ENCODE results near the gene ZFAND3. TPM values are rescaled to one million over a fixed set of nuclear protein-coding genes. Genes with fewer than 3 reads are reported as not detected.

Gene ZFAND3
- total and polyA plus RNA-seq, 8 donors, result 65.9 to 125 (median 118) TPM

DNA sequence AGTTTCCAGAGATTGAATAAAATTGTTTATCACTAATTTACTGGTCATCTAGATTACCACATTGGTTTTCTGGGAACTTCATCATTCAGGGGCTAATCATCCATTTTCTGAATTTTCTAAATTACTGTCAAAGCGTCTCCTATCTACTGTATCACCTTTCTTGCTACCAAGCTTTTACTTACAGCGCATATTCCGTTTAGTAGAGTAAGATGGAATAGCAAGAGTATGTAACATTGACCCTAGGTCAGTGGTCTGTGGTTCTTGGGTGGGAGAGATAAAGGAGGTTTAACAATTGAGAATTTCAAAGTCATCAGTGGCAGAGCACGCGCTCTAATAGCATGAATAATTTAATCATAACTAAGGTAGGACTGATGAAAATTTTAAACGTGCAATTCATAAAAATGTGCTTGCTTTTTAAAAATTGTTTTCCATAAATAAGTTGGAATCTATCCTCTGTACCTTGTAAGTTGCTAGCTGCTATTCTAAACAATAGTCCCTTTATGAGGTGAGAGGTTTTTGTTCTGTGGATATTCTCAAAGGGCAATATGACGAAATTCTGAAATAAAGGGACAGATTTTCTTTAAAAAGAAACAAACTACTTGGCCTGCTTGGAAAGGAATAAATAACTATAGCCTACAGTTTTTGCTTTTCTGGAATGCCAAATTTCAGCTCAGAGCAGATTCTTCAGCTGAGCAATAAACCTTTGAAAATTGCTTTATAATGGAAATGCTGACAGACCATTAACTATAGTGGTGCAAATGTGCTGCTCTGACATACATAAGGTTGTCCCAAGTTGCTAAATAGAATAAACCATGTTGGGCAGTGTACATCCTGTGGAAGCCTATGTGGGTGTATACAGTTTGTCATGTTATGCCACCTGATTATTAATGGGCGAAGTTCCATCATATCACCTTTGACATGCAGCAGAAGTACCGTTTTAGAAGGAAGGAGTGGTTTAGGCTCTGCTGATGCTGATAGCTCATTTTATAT, 84.1 kb downstream of the ZFAND3 start:
- intact Hi-C loops (cut with DNase I), result no loop called here
- ATAC-seq (peak; percentile 25), DNase-seq (peak in 2 of 4 donors; percentile 15 to 39)
- Histone ChIP-seq H3K27ac (no peak overlapping the region), H3K4me1 (peaks cover 0 to 10% of the 10 kb centered on the region in 2 donors), H3K27me3 (no peaks in the 10 kb centered on the region), H3K36me3 (no peaks in the 10 kb centered on the region), H3K9me3 (no peaks in the 10 kb centered on the region), H3K4me3 (no peak overlapping the region)
- TF ChIP-seq CTCF (IDR thresholded peaks at IDR 0.05), result no peak

DNA sequence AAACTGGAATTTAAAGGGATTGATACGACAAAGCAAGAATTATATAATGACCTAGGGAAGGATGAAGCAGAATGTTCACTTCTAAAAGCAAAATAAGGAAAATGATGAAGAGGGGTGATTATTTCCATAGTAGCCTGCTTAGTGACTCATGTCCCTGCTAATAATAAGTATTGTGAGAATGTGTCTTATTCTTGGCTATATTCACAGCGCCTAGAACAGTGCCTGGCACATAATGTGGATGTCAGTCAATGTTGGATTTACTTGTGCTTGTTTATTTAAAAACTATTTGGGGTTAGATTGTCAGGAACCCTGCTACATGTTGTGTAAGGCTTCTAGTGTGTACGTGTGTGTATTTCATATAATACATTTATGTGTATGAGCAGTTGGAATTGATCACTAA, 85.1 kb downstream of the ZFAND3 start:
- no peak overlapping the region for H3K4me3 ChIP-seq
- ATAC-seq, result no peak
- H3K36me3 ChIP-seq, result no peaks in the 10 kb centered on the region
- peaks cover 0 to 18% of the 10 kb centered on the region in 2 donors for H3K4me1 ChIP-seq
- TF ChIP-seq CTCF (IDR thresholded peaks at IDR 0.05), result no peak
- DNase-seq, result no peak
- H3K27ac ChIP-seq, result no peak overlapping the region
- no peaks in the 10 kb centered on the region for H3K9me3 ChIP-seq
- H3K27me3 ChIP-seq, result no peaks in the 10 kb centered on the region
- intact Hi-C loops (cut with DNase I), result no loop called here

DNA sequence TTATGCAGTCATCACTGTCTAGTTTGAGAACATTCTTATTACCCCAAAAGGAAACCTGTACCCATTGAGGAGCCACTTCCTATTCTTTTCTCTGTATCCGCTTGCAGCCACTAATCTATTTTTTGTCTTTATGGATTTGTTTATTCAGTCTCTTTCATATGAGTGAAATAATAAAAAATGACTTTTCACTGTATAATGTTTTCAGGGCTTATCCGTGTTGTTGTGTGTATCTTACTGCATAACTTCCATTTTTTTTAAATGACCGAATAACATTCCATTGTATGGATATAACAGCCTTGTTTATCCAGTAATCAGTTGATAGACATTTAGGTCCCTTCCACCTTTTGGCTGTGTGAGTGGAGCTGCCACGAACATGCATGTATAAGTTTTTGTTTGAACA, 86.6 kb downstream of the ZFAND3 start:
- no peaks in the 10 kb centered on the region for H3K27me3 ChIP-seq
- no peaks in the 10 kb centered on the region for H3K9me3 ChIP-seq
- H3K36me3 ChIP-seq, result no peaks in the 10 kb centered on the region
- TF ChIP-seq CTCF (IDR thresholded peaks at IDR 0.05), result no peak
- ATAC-seq (no peak), DNase-seq (no peak)
- H3K27ac ChIP-seq, result no peak overlapping the region
- intact Hi-C loops (cut with DNase I), result no loop called here
- H3K4me1 ChIP-seq, result peaks cover 0 to 23% of the 10 kb centered on the region in 2 donors
- no peak overlapping the region for H3K4me3 ChIP-seq

DNA sequence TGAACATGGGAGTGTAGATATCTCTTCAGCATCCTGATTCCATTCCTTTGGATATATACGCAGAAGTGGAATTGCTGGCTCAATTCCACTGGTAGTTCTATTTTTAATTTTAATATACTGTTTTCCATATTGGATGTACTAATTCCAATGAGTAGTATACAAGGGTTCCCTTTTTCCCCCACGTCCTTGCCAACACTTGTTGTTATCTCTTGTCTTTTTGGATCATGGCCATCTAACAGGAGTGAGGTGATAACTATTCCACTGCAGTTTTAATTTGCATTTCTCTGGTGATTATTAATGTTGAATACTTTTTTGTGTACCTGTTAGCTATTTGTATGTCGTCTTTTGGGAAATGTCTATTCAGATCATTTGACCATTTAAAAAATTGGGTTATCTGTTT, 91.5 kb downstream of the ZFAND3 start:
- peaks cover 3 to 29% of the 10 kb centered on the region in 2 donors for H3K4me1 ChIP-seq
- no peak for TF ChIP-seq CTCF (IDR thresholded peaks at IDR 0.05)
- no peak for ATAC-seq
- H3K9me3 ChIP-seq, result no peaks in the 10 kb centered on the region
- DNase-seq, result no peak
- no peaks in the 10 kb centered on the region for H3K36me3 ChIP-seq
- intact Hi-C loops (cut with DNase I), result no loop called here
- H3K27me3 ChIP-seq, result no peaks in the 10 kb centered on the region
- H3K27ac ChIP-seq, result no peak overlapping the region
- H3K4me3 ChIP-seq, result no peak overlapping the region

DNA sequence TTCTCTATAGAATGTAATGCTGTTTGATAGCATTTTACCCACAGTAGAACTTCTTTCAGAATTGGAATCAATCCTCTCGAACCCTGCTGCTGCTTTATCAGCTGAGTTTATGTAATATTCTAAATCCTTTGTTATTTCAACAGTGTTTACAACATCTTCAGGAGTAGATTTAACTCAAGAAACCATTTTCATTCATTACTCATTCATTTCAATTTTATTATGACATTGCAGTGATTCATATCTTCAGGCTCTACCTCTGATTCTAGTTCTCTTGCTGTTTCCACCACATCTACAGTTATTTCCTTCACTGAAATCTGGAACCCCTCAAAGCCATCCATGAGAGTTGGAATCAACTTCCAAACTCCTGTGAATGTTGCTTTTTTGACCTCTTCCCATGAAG, 93.7 kb downstream of the ZFAND3 start:
- Histone ChIP-seq H3K4me1 (peaks cover 3 to 37% of the 10 kb centered on the region in 2 donors), H3K27me3 (no peaks in the 10 kb centered on the region), H3K27ac (no peak overlapping the region), H3K9me3 (no peaks in the 10 kb centered on the region), H3K36me3 (no peaks in the 10 kb centered on the region), H3K4me3 (no peak overlapping the region)
- intact Hi-C loops (cut with DNase I), result no loop called here
- ATAC-seq (no peak), DNase-seq (no peak)
- no peak for TF ChIP-seq CTCF (IDR thresholded peaks at IDR 0.05)
